ENCODE data around the gene DOLK.

GRCh38 chr9:128995791-128996190, 48.4 kb upstream of the DOLK start:
- TF ChIP-seq CTCF (conservative IDR thresholded peaks at IDR 0.05 in 1 of 2, IDR thresholded peaks at IDR 0.05 in 1 of 2; ENCODE audit: extremely low read depth in 1 of 2, insufficient read depth in 1 of 2, low read depth in 1 of 2, low read length in 2 of 2), result no peak
- TF ChIP-seq EZH2 (IDR thresholded peaks at IDR 0.05; ENCODE audit: borderline replicate concordance, low read length), result no peak
